GM12878 (cell line): ENCODE measurements around the gene MAB21L3. TPM values are rescaled to one million over a fixed set of nuclear protein-coding genes. Genes with fewer than 3 reads are reported as not detected.

Experiments
- ATAC-seq: fragments of 200-7000 bp; cut with Tn5 transposase; 3 replicates; pipeline ENCODE4 v1.9.1; 2020; ENCODE audit warnings: mild to moderate bottlenecking, moderate library complexity
- BruUV-seq: library from RNA; stranded (reverse); fragments of 400-500 nt; replicated peaks from 2 replicates; lab custom pipeline; 2021; lab: Mats Ljungman, UMichigan
- CTCF ChIA-PET: fragments of 300-600 bp; sonication (Branson Sonifier 250); formaldehyde crosslinking; extraction: SDS; loops from one replicate; lab custom pipeline; 2021; ENCODE audit warnings: inconsistent platforms; lab: Yijun Ruan, JAX
- POLR2A ChIA-PET: fragments of 350-600 bp; formaldehyde crosslinking; extraction: SDS; loops from one replicate; lab custom pipeline; 2021; ENCODE audit warnings: inconsistent platforms; lab: Charles Lee
- RAD21 ChIA-PET: fragments of 300-600 bp; sonication (Branson Sonifier 250); formaldehyde crosslinking; loops from one replicate; lab custom pipeline; 2023; ENCODE audit warnings: antibody characterized with exemption; ENCODE audit not compliant: unreplicated experiment; lab: Charles Lee
- SMC1A ChIA-PET: fragments of 300-600 bp; sonication (Branson Sonifier 250); formaldehyde crosslinking; loops from one replicate; lab custom pipeline; 2023; ENCODE audit not compliant: unreplicated experiment, uncharacterized antibody; lab: Charles Lee
- DNase-seq: peaks from one replicate; pipeline ENCODE4 v3.0.0-alpha.2; 2011; ENCODE audit warnings: low read depth, low spot score
- FAIRE-seq: peaks from 3 replicates; lab custom pipeline; 2011; peaks lifted over from hg19 to GRCh38; lab: Jason Lieb, UNC
- H2AFZ ChIP-seq: 2 replicates; pipeline ENCODE4 v1.6.0; 2011; ENCODE audit warnings: low read depth, low read length, control low read depth; ENCODE audit not compliant: control insufficient read depth
- H3K27ac ChIP-seq: 2 replicates; pipeline ENCODE4 v1.5.1; 2011; ENCODE audit warnings: control low read depth; ENCODE audit not compliant: control insufficient read depth, insufficient read depth
- H3K27me3 ChIP-seq, 2 experiments: replicated peaks in 1 of 2; 2 replicates each; pipeline versions ENCODE4 v1.6.0 to v1.6.1; 2011; ENCODE audit warnings: low read length in 1 of 2; ENCODE audit not compliant: control insufficient read depth in 2 of 2, insufficient read depth in 2 of 2
- H3K36me3 ChIP-seq, 2 experiments: 2 replicates each; pipeline ENCODE4 v1.5.1; 2011; ENCODE audit warnings: low read length in 1 of 2; ENCODE audit not compliant: control insufficient read depth in 2 of 2, insufficient read depth in 2 of 2
- H3K4me1 ChIP-seq: 2 replicates; pipeline ENCODE4 v1.6.1; 2011; ENCODE audit warnings: mild to moderate bottlenecking, low read length, moderate library complexity, mixed read lengths; ENCODE audit not compliant: control insufficient read depth, insufficient read depth
- H3K4me2 ChIP-seq: 2 replicates; pipeline ENCODE4 v1.6.0; 2011; ENCODE audit warnings: control low read depth; ENCODE audit not compliant: control insufficient read depth, insufficient read depth
- H3K4me3 ChIP-seq: fragments of 200-600 bp; sonication (generic); 2 replicates; pipeline ENCODE4 v1.5.1; 2016
- H3K79me2 ChIP-seq: 2 replicates; pipeline ENCODE4 v1.6.0; 2011; ENCODE audit warnings: low read length; ENCODE audit not compliant: control insufficient read depth, insufficient read depth
- H3K9ac ChIP-seq: 2 replicates; pipeline ENCODE4 v1.8.0; 2011; ENCODE audit warnings: low read length, control low read depth, mixed read lengths; ENCODE audit not compliant: control insufficient read depth, insufficient read depth
- H3K9me3 ChIP-seq: replicated peaks from 3 replicates; pipeline ENCODE4 v1.5.1; 2011; ENCODE audit warnings: mild to moderate bottlenecking, low read length; ENCODE audit not compliant: control insufficient read depth, insufficient read depth
- H4K20me1 ChIP-seq: 2 replicates; pipeline ENCODE4 v1.6.0; 2011; ENCODE audit not compliant: control insufficient read depth, insufficient read depth
- BCL3 ChIP-seq: IDR thresholded peaks from 2 replicates; pipeline ENCODE4 v1.6.1; 2011; ENCODE audit warnings: borderline replicate concordance, low read depth, mild to moderate bottlenecking, moderate library complexity, low read length; ENCODE audit not compliant: insufficient read depth, poor library complexity, severe bottlenecking
- EZH2 ChIP-seq: IDR thresholded peaks from 2 replicates; pipeline ENCODE4 v1.6.1; 2012; ENCODE audit warnings: low read depth, mild to moderate bottlenecking, control low read depth, inconsistent platforms, low read length, borderline replicate concordance; ENCODE audit not compliant: control insufficient read depth
- IKZF1 ChIP-seq: fragments of 450-650 bp; conservative IDR thresholded peaks from 2 replicates; pipeline ENCODE4 v1.6.1; 2017; ENCODE audit warnings: antibody characterized with exemption, mild to moderate bottlenecking
- RELB ChIP-seq: fragments of 450-650 bp; IDR thresholded peaks from 2 replicates; pipeline ENCODE4 v1.6.1; 2017; ENCODE audit warnings: low read depth, mild to moderate bottlenecking, moderate library complexity
- RFX5 ChIP-seq: IDR thresholded peaks from 2 replicates; pipeline ENCODE4 v1.6.1; 2011; ENCODE audit warnings: low read depth, low read length, improper control_type of control experiment
- SMAD1 ChIP-seq: fragments of 450-650 bp; IDR thresholded peaks from 2 replicates; pipeline ENCODE4 v1.6.1; 2018; ENCODE audit warnings: mild to moderate bottlenecking, low read depth; ENCODE audit not compliant: partially characterized antibody
- SUPT20H ChIP-seq: IDR thresholded peaks from 2 replicates; pipeline ENCODE4 v1.6.1; 2011; ENCODE audit warnings: low read depth, mild to moderate bottlenecking, low read length, moderate library complexity, borderline replicate concordance; ENCODE audit not compliant: control insufficient read depth
- ZNF274 ChIP-seq: IDR thresholded peaks from one replicate; pipeline ENCODE4 v1.8.0; 2011; ENCODE audit not compliant: insufficient read length, insufficient read depth
- ZNF384 ChIP-seq: IDR thresholded peaks from 2 replicates; pipeline ENCODE4 v1.6.1; 2012; ENCODE audit warnings: low read depth, mild to moderate bottlenecking, low read length, improper control_type of control experiment, borderline replicate concordance
- WGBS: methylation state at CpG from one replicate; pipeline ENCODE4 v1.1.6; 2016; ENCODE audit warnings: low lambda C conversion rate; ENCODE audit not compliant: insufficient replicate concordance, insufficient coverage; ENCODE audit errors: missing lambda C conversion rate; 5-methylcytosine and 5-hydroxymethylcytosine counted together
- in situ Hi-C: fragments of 300-500 bp; cut with MboI; formaldehyde crosslinking; loops from 9 replicates; pipeline ENCODE4 v1.14.3; 2018; ENCODE audit warnings: mixed read lengths
- intact Hi-C: fragments of 100-400 bp; cut with micrococcal nuclease; formaldehyde crosslinking; loops from one replicate; pipeline ENCODE4 v1.14.2; 2022; ENCODE audit not compliant: unreplicated experiment
- polyA plus RNA-seq, 11 experiments: library from polyadenylated mRNA; depleted of rRNA in 4 of 11; unstranded in 6 of 11; stranded (reverse) in 5 of 11; fragments of >200 nt; fragmentation: Nextera tagmentation in 4 of 11; fragmentation: Illumina TruSeq in 1 of 11; extraction: Ambion mirVana in 4 of 11; extraction: Trizol in 1 of 11; gene quantifications; 1 replicate in 1 of 11; 2 replicates in 10 of 11; pipeline versions ENCODE4 v1.2.1 to v1.2.3, GENCODE V29; 2011 to 2016; ENCODE audit warnings: inconsistent platforms in 2 of 11, missing spikeins in 2 of 11, low read depth in 1 of 11
- total RNA-seq, 4 experiments: library from RNA; depleted of rRNA in 3 of 4; stranded (reverse); fragments of >200 nt in 3 of 4; fragmentation: Illumina TruSeq in 1 of 4; extraction: Trizol in 1 of 4; gene quantifications; 2 replicates each; pipeline versions ENCODE4 v1.2.1 to v1.2.3, GENCODE V29; 2013 to 2021

The MAB21L3 gene
- total and polyA plus RNA-seq, 10 of the 15 experiments (the other 5 are each of a cell fraction or from before 2014, with no cell fraction given), result 0.18 to 18.6 (median 1.3) TPM

GRCh38 chr1:116112388-116113140 lies 1.4 kb downstream of the MAB21L3 start:
- RAD21 ChIA-PET, result interaction anchor here (0.7 to 1.8 kb wide), 4 partner anchors 11 to 373 kb away, joined by 3 to 5 read pairs (median 3); no protein-coding TSS in a partner anchor
- in situ Hi-C loops (no loop called here), intact Hi-C loops (no loop called here)
- Histone ChIP-seq H3K4me1 (peaks cover 11% of the 10 kb centered on the region), H3K27ac (no peak overlapping the region), H2AFZ (no peak overlapping the region), H3K27me3 (no peaks in the 10 kb centered on the region), H3K9ac (peak overlapping the region; percentile 16), H3K36me3 (no peaks in the 10 kb centered on the region), H4K20me1 (no peaks in the 10 kb centered on the region), H3K9me3 (no peaks in the 10 kb centered on the region), H3K4me3 (no peak overlapping the region), H3K79me2 (no peaks in the 10 kb centered on the region), H3K4me2 (no peak overlapping the region)
- ATAC-seq, result 0 out of 3 replicates have a peak, but pooled peaks have one; percentile 3
- POLR2A ChIA-PET, result interaction anchor here (0.7 to 1.5 kb wide), 7 partner anchors 8 to 457 kb away, joined by 3 to 5 read pairs (median 3); no protein-coding TSS in a partner anchor
- CTCF ChIA-PET, result interaction anchor here (1.0 to 2.5 kb wide), 5 partner anchors 10 to 387 kb away, joined by 3 to 9 read pairs (median 5); no protein-coding TSS in a partner anchor
- no peak for FAIRE-seq
- no peak for TF ChIP-seq ZNF274
- no peak for TF ChIP-seq BCL3
- TF ChIP-seq RELB, result peak; percentile 55; the same call in 1 of the 2 replicates
- no peak for TF ChIP-seq RFX5
- peak; percentile 40 for TF ChIP-seq SMAD1
- TF ChIP-seq EZH2, result no peak
- no peak for TF ChIP-seq SUPT20H
- TF ChIP-seq IKZF1, result 0 out of 2 replicates have a peak, but pooled peaks have one; percentile 14
- TF ChIP-seq ZNF384, result peak; percentile 50; the same call in 1 of the 2 replicates
- no TSS peak for BruUV-seq
- WGBS, result 16% methylated on average over 4 of the region's 4 CpGs
- SMC1A ChIA-PET, result interaction anchor here (0.6 to 2.7 kb wide), 7 partner anchors 9 to 373 kb away, joined by 3 to 9 read pairs (median 6); no protein-coding TSS in a partner anchor
- DNase-seq, result no peak
